ENCODE results near the gene TRUB2.

TRUB2 gene

GRCh38 chr9:128333451-128333869, 11.2 kb upstream of the TRUB2 start:
- TF ChIP-seq CTCF (IDR thresholded peaks at IDR 0.05) = no peak
- no peak overlapping the region for H3K27ac ChIP-seq
- no peaks in the 10 kb centered on the region for H3K36me3 ChIP-seq
- H3K27me3 ChIP-seq = no peaks in the 10 kb centered on the region
- no peaks in the 10 kb centered on the region for H3K4me1 ChIP-seq (ENCODE audit: control insufficient read depth in 1 of 2, insufficient read depth in 1 of 2, low read depth in 1 of 2, low read length in 1 of 2)
- H3K9me3 ChIP-seq = no peaks in the 10 kb centered on the region
- no peak overlapping the region for H3K4me3 ChIP-seq (ENCODE audit: low read depth in 1 of 2, low read length in 1 of 2)

GRCh38 chr9:128325629-128326028, 3.4 kb upstream of the TRUB2 start:
- no peak for TF ChIP-seq CTCF (IDR thresholded peaks at IDR 0.05)
- peaks cover 3% of the 10 kb centered on the region for H3K36me3 ChIP-seq

GRCh38 chr9:128324401-128324800, 2.2 kb upstream of the TRUB2 start:
- no peak overlapping the region for H3K4me3 ChIP-seq (ENCODE audit: low read depth in 1 of 2, low read length in 1 of 2)
- no peak overlapping the region for H3K27ac ChIP-seq
- H3K9me3 ChIP-seq = no peaks in the 10 kb centered on the region
- TF ChIP-seq CTCF (IDR thresholded peaks at IDR 0.05) = no peak
- peaks cover 21 to 22% of the 10 kb centered on the region in 2 experiments for H3K4me1 ChIP-seq (ENCODE audit: control insufficient read depth in 1 of 2, insufficient read depth in 1 of 2, low read depth in 1 of 2, low read length in 1 of 2)
- H3K36me3 ChIP-seq = peaks cover 3% of the 10 kb centered on the region
- H3K27me3 ChIP-seq = no peaks in the 10 kb centered on the region

More at GRCh38 chr9:128325629-128326028, 3.4 kb upstream of the TRUB2 start:
- Histone ChIP-seq H3K4me1 (ENCODE audit: control insufficient read depth in 1 of 2, insufficient read depth in 1 of 2, low read depth in 1 of 2, low read length in 1 of 2) (peaks cover 21 to 22% of the 10 kb centered on the region in 2 experiments), H3K27me3 (no peaks in the 10 kb centered on the region), H3K9me3 (no peaks in the 10 kb centered on the region), H3K4me3 (ENCODE audit: low read depth in 1 of 2, low read length in 1 of 2) (no peak overlapping the region), H3K27ac (no peak overlapping the region)

GRCh38 chr9:128323791-128324190, 1.5 kb upstream of the TRUB2 start:
- no peaks in the 10 kb centered on the region for H3K9me3 ChIP-seq
- peak overlapping the region; percentile 81 to 89 for H3K4me3 ChIP-seq (ENCODE audit: low read depth in 1 of 2, low read length in 1 of 2)
- no peak overlapping the region for H3K27ac ChIP-seq
- no peaks in the 10 kb centered on the region for H3K27me3 ChIP-seq
- H3K4me1 ChIP-seq (ENCODE audit: control insufficient read depth in 1 of 2, insufficient read depth in 1 of 2, low read depth in 1 of 2, low read length in 1 of 2) = peaks cover 21 to 22% of the 10 kb centered on the region in 2 experiments
- peaks cover 3% of the 10 kb centered on the region for H3K36me3 ChIP-seq
- TF ChIP-seq CTCF (IDR thresholded peaks at IDR 0.05) = no peak

GRCh38 chr9:128323212-128323730, 1.0 kb upstream of the TRUB2 start:
- TF ChIP-seq CTCF (IDR thresholded peaks at IDR 0.05) = no peak
- Histone ChIP-seq H3K4me1 (ENCODE audit: control insufficient read depth in 1 of 2, insufficient read depth in 1 of 2, low read depth in 1 of 2, low read length in 1 of 2) (peaks cover 21 to 22% of the 10 kb centered on the region in 2 experiments), H3K27me3 (no peaks in the 10 kb centered on the region), H3K36me3 (peaks cover 3% of the 10 kb centered on the region), H3K4me3 (ENCODE audit: low read depth in 1 of 2, low read length in 1 of 2) (peak overlapping the region; percentile 81 to 89), H3K9me3 (no peaks in the 10 kb centered on the region), H3K27ac (peak overlapping the region; percentile 90)
